ENCODE data around the gene RBM20. TPM values are rescaled to one million over a fixed set of nuclear protein-coding genes. Genes with fewer than 3 reads are reported as not detected.

The RBM20 gene
- total RNA-seq, 1 experiment from 2014 or later: 0.17 TPM

GRCh38 chr10:110887560-110887959 lies 243.4 kb downstream of the RBM20 start:
- Histone ChIP-seq H3K9me3 (ENCODE audit: control insufficient read depth, low read depth, low read length) (no peaks in the 10 kb centered on the region), H2AK5ac (ENCODE audit: insufficient read length, low read length) (no peak overlapping the region)

More at GRCh38 chr10:110887560-110887959, 243.4 kb downstream of the RBM20 start:
- Mint-ChIP-seq H3K27me3 (ENCODE audit: low read depth) (no peaks in the 10 kb centered on the region), H3K4me1 (no peaks in the 10 kb centered on the region), H3K9me3 (no peaks in the 10 kb centered on the region), H3K27ac (no peak overlapping the region), H3K36me3 (ENCODE audit: insufficient read depth in 1 of 3, low read depth in 3 of 3) (peaks cover 0 to 36% (median 17%) of the 10 kb centered on the region in 3 experiments; a peak in 4 of 7 replicates), H3K4me3 (no peak overlapping the region)
- Histone ChIP-seq H3K23me2 (ENCODE audit: insufficient read length, low read depth, low read length, poor library complexity, severe bottlenecking) (no peaks in the 10 kb centered on the region), H4K91ac (ENCODE audit: insufficient read length, low read depth, low read length) (no peak overlapping the region), H4K8ac (replicated peaks; ENCODE audit: insufficient read length, low read depth, low read length) (no peak overlapping the region), H3K56ac (ENCODE audit: insufficient read length, low read depth, low read length) (no peak overlapping the region), H3K23ac (ENCODE audit: insufficient read length, low read depth, low read length) (no peak overlapping the region), H2AFZ (ENCODE audit: low read length) (no peak overlapping the region), H3K9ac (ENCODE audit: extremely low read depth, insufficient read length, low read length) (no peak overlapping the region), H3K4ac (ENCODE audit: low read depth, low read length) (no peak overlapping the region), H3K79me2 (ENCODE audit: insufficient read depth, low read length) (no peaks in the 10 kb centered on the region), H2BK15ac (ENCODE audit: low read depth, low read length) (no peak overlapping the region), H3K18ac (ENCODE audit: insufficient read length, low read depth, low read length) (no peak overlapping the region), H2BK5ac (ENCODE audit: insufficient read length, low read length) (no peak overlapping the region), H3K27ac (ENCODE audit: insufficient read length, low read depth, low read length) (no peak overlapping the region), H3K4me1 (ENCODE audit: insufficient read depth, low read length) (no peaks in the 10 kb centered on the region), H3K14ac (ENCODE audit: insufficient read depth, low read length) (no peak overlapping the region), H4K5ac (ENCODE audit: insufficient read length, low read depth, low read length) (no peak overlapping the region), H3K79me1 (ENCODE audit: insufficient read depth, low read depth, low read length, poor library complexity, severe bottlenecking) (no peaks in the 10 kb centered on the region), H3K27me3 (ENCODE audit: insufficient read depth, low read length) (no peaks in the 10 kb centered on the region), H2BK120ac (ENCODE audit: low read depth, low read length, poor library complexity, severe bottlenecking) (no peak overlapping the region), H2BK20ac (ENCODE audit: low read depth, low read length, poor library complexity, severe bottlenecking) (no peak overlapping the region), H4K20me1 (ENCODE audit: control insufficient read depth, insufficient read depth, insufficient read length) (no peaks in the 10 kb centered on the region), H3T11ph (ENCODE audit: low read length) (no peak overlapping the region), H3K4me2 (ENCODE audit: insufficient read depth, insufficient read length, low read length) (no peak overlapping the region), H2BK12ac (ENCODE audit: insufficient read length, low read depth, low read length) (no peak overlapping the region)
- WGBS (ENCODE audit: extremely low coverage, insufficient read length, low lambda C conversion rate): no CpG with 5 or more reads among the region's 1 CpG
- no peak for TF ChIP-seq CTCF (conservative IDR thresholded peaks at IDR 0.05)
- DNase-seq: no peak

Other genes starting within 250 kb of the RBM20 start
- gene DUSP5, start 146.4 kb upstream of the RBM20 start, total RNA-seq (2021): 29.3 and 29.4 TPM in 2 replicates
- 80.6 and 82.4 TPM in 2 replicates for gene SMC3, start 76.6 kb upstream of the RBM20 start, total RNA-seq (2021)
- gene PDCD4, start 227.6 kb downstream of the RBM20 start, total RNA-seq (2021): 22.6 and 29.3 TPM in 2 replicates